GM21515 (cell line): ENCODE results near the gene KIRREL3.

Experiments used
- ATAC-seq: cut with Tn5 transposase; IDR thresholded peaks from one replicate; pipeline ENCODE4 v1.9.1; 2021; ENCODE audit not compliant: unreplicated experiment

The KIRREL3 gene

GRCh38 chr11:126997641-126998040 is 2.9 kb downstream of the KIRREL3 start:
- ATAC-seq, result no peak

GRCh38 chr11:126997196-126997595 is 3.4 kb downstream of the KIRREL3 start:
- no peak for ATAC-seq

GRCh38 chr11:126996036-126996804 is 4.3 kb downstream of the KIRREL3 start:
- ATAC-seq, result no peak

- ATAC-seq, result no peak
Measured at GRCh38 chr11:126993599-126993998, 7.0 kb downstream of the KIRREL3 start.

GRCh38 chr11:126992804-126993111 is 7.8 kb downstream of the KIRREL3 start:
- no peak for ATAC-seq

- no peak for ATAC-seq
Measured at GRCh38 chr11:126992065-126992803, 8.3 kb downstream of the KIRREL3 start.

GRCh38 chr11:126991596-126991995 is 9.0 kb downstream of the KIRREL3 start:
- no peak for ATAC-seq

- ATAC-seq, result no peak
Measured at GRCh38 chr11:126990716-126991480, 9.7 kb downstream of the KIRREL3 start.

GRCh38 chr11:126989942-126990715 is 10.4 kb downstream of the KIRREL3 start:
- peak; percentile 85 for ATAC-seq

- no peak for ATAC-seq
Measured at GRCh38 chr11:126988655-126989054, 11.9 kb downstream of the KIRREL3 start.

GRCh38 chr11:126981635-126982034 is 18.9 kb downstream of the KIRREL3 start:
- no peak for ATAC-seq

GRCh38 chr11:126978911-126979310 is 21.7 kb downstream of the KIRREL3 start:
- no peak for ATAC-seq

- ATAC-seq, result no peak
Measured at GRCh38 chr11:126978165-126978564, 22.4 kb downstream of the KIRREL3 start.

GRCh38 chr11:126973051-126973450 is 27.5 kb downstream of the KIRREL3 start:
- ATAC-seq, result no peak

- no peak for ATAC-seq
Measured at GRCh38 chr11:126971305-126971704, 29.3 kb downstream of the KIRREL3 start.

- ATAC-seq, result no peak
Measured at GRCh38 chr11:126969865-126970479, 30.6 kb downstream of the KIRREL3 start.

GRCh38 chr11:126968915-126969314 is 31.7 kb downstream of the KIRREL3 start:
- ATAC-seq, result no peak

GRCh38 chr11:126965331-126965730 is 35.2 kb downstream of the KIRREL3 start:
- no peak for ATAC-seq

- ATAC-seq, result no peak
Measured at GRCh38 chr11:126963603-126964363, 36.8 kb downstream of the KIRREL3 start.

GRCh38 chr11:126963115-126963514 is 37.5 kb downstream of the KIRREL3 start:
- ATAC-seq, result no peak
